CD14-positive monocyte (primary cell): ENCODE results near the gene PIEZO2. TPM values are rescaled to one million over a fixed set of nuclear protein-coding genes. Genes with fewer than 3 reads are reported as not detected.

Experiments used
- DNase-seq, 3 donors: peaks; one replicate each; pipeline ENCODE4 v3.0.0-alpha.2; 2011 to 2022
- H2AFZ ChIP-seq: 2 replicates; pipeline ENCODE4 v1.6.0; 2012; ENCODE audit warnings: mild to moderate bottlenecking, low read depth, low read length, inconsistent platforms; ENCODE audit not compliant: insufficient read depth, poor library complexity, severe bottlenecking
- H3K27ac ChIP-seq, 2 donors: 1 replicate in 1 of 2; 2 replicates in 1 of 2; pipeline ENCODE4 v1.5.1; 2012 to 2013; ENCODE audit warnings: low read length in 2 of 2, control low read depth in 1 of 2, inconsistent platforms in 1 of 2, low read depth in 1 of 2, mild to moderate bottlenecking in 1 of 2
- H3K27me3 ChIP-seq, 2 donors: one replicate each; pipeline versions ENCODE4 v1.6.0 to v1.6.1; 2011 to 2013; ENCODE audit warnings: low read length in 2 of 2; ENCODE audit not compliant: control insufficient read depth in 2 of 2, insufficient read depth in 2 of 2
- H3K36me3 ChIP-seq, 2 donors: replicated peaks in 1 of 2; 1 replicate in 1 of 2; 2 replicates in 1 of 2; pipeline versions ENCODE4 v1.5.1 to v1.6.1; 2012 to 2013; ENCODE audit warnings: low read length in 2 of 2, control low read depth in 1 of 2, inconsistent platforms in 1 of 2, mild to moderate bottlenecking in 1 of 2; ENCODE audit not compliant: insufficient read depth in 2 of 2, control insufficient read depth in 1 of 2
- H3K4me1 ChIP-seq, 2 donors: 1 replicate in 1 of 2; 2 replicates in 1 of 2; pipeline versions ENCODE4 v1.5.1 to v1.6.1; 2012 to 2013; ENCODE audit warnings: low read length in 2 of 2, control low read depth in 1 of 2, inconsistent platforms in 1 of 2, mild to moderate bottlenecking in 1 of 2, moderate library complexity in 1 of 2; ENCODE audit not compliant: insufficient read depth in 2 of 2, control insufficient read depth in 1 of 2
- H3K4me2 ChIP-seq: replicated peaks from 2 replicates; pipeline ENCODE3; 2012; ENCODE audit warnings: low read length, moderate library complexity, mild to moderate bottlenecking; ENCODE audit not compliant: poor library complexity, severe bottlenecking; ENCODE audit errors: extremely low read depth
- H3K4me3 ChIP-seq, 3 experiments: fragments of 200-600 bp in 1 of 3; sonication (generic) in 1 of 3; replicated peaks in 1 of 3; 1 replicate in 2 of 3; 2 replicates in 1 of 3; pipeline ENCODE4 v1.5.1; 2011 to 2013; ENCODE audit warnings: low read length in 3 of 3, mild to moderate bottlenecking in 3 of 3, control low read depth in 2 of 3, low read depth in 2 of 3, inconsistent platforms in 1 of 3, moderate library complexity in 1 of 3
- H3K79me2 ChIP-seq: 2 replicates; pipeline ENCODE4 v1.6.0; 2012; ENCODE audit warnings: mild to moderate bottlenecking, control low read depth, inconsistent platforms, low read length, moderate library complexity; ENCODE audit not compliant: insufficient read depth
- H3K9ac ChIP-seq: 2 replicates; pipeline ENCODE4 v1.6.0; 2017; ENCODE audit warnings: low read length, mild to moderate bottlenecking; ENCODE audit not compliant: insufficient read depth, poor library complexity, severe bottlenecking
- H3K9me3 ChIP-seq, 2 donors: replicated peaks in 1 of 2; 1 replicate in 1 of 2; 2 replicates in 1 of 2; pipeline versions ENCODE4 v1.5.1 to v1.6.1; 2012 to 2013; ENCODE audit warnings: low read length in 2 of 2, control low read depth in 1 of 2; ENCODE audit not compliant: control insufficient read depth in 1 of 2, insufficient read depth in 1 of 2
- H4K20me1 ChIP-seq: 2 replicates; pipeline ENCODE4 v1.6.0; 2012; ENCODE audit warnings: mild to moderate bottlenecking, low read length, control low read depth, moderate library complexity; ENCODE audit not compliant: insufficient read depth
- H3K27ac Mint-ChIP-seq, 7 donors: one replicate each; pipeline ENCODE4 v1.8.0; 2020; ENCODE audit warnings: mild to moderate bottlenecking in 7 of 7, mixed read lengths in 7 of 7, moderate library complexity in 6 of 7, inconsistent platforms in 2 of 7
- H3K27me3 Mint-ChIP-seq, 3 donors: one replicate each; pipeline ENCODE4 v1.8.0; 2021 to 2022; ENCODE audit warnings: low read depth in 3 of 3, mild to moderate bottlenecking in 3 of 3, mixed read lengths in 3 of 3, moderate library complexity in 3 of 3, inconsistent platforms in 1 of 3
- H3K36me3 Mint-ChIP-seq, 2 donors: one replicate each; pipeline ENCODE4 v1.8.0; 2020; ENCODE audit warnings: mixed read lengths in 2 of 2, inconsistent platforms in 1 of 2, mild to moderate bottlenecking in 1 of 2
- H3K4me1 Mint-ChIP-seq: one replicate; pipeline ENCODE4 v1.8.0; 2020; ENCODE audit warnings: mild to moderate bottlenecking, mixed read lengths
- H3K4me3 Mint-ChIP-seq, 2 donors: one replicate each; pipeline ENCODE4 v1.8.0; 2020; ENCODE audit warnings: mild to moderate bottlenecking in 2 of 2, mixed read lengths in 2 of 2, moderate library complexity in 1 of 2
- H3K9me3 Mint-ChIP-seq, 7 donors: one replicate each; pipeline ENCODE4 v1.8.0; 2020 to 2022; ENCODE audit warnings: mixed read lengths in 7 of 7, mild to moderate bottlenecking in 6 of 7, moderate library complexity in 6 of 7, inconsistent platforms in 2 of 7
- WGBS: methylation state at CpG from one replicate; pipeline ENCODE4 v1.1.5; 2013; ENCODE audit warnings: missing lambda C conversion rate; ENCODE audit not compliant: insufficient coverage; 5-methylcytosine and 5-hydroxymethylcytosine counted together
- intact Hi-C, 2 donors: fragments of 100-400 bp; cut with micrococcal nuclease; formaldehyde crosslinking; loops; one replicate each; pipeline versions ENCODE4 v1.15.0 to v1.15.1; 2023
- polyA plus RNA-seq, 3 donors: library from polyadenylated mRNA; depleted of rRNA in 1 of 3; unstranded in 2 of 3; stranded (reverse) in 1 of 3; fragments of 300-500 nt in 2 of 3; fragments of >200 nt in 1 of 3; fragmentation: Illumina TruSeq in 2 of 3; gene quantifications; 1 replicate in 2 of 3; 2 replicates in 1 of 3; pipeline ENCODE4 v1.2.3, GENCODE V29; 2012 to 2021
- TF ChIP-seq, protein P1 (sequence below): fragments of 200-600 bp; IDR thresholded peaks from one replicate; pipeline ENCODE4 v1.8.0; 2022; ENCODE audit warnings: antibody characterized with exemption, mild to moderate bottlenecking

The PIEZO2 gene
- polyA plus RNA-seq, 3 donors, result not detected

DNA sequence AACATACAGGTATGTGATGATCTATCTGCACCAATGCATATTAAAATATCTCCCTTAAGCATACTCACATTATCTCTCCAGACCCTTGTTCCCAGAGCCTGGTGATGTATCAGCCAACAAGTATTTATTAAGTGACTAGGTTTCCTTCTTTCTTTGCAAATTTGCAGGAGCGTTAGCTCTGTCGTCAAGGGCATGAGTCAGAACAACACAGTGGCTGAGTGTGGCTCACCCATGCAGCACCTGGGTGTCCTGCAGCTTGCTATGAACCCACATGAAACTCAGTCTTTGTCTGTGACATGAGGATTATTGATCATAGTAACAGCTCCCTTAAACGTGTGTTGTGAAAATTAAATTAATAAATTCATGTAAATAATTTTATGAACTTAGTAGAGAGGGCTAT is 96.6 kb downstream of the PIEZO2 start:
- TF ChIP-seq, protein P1, sequence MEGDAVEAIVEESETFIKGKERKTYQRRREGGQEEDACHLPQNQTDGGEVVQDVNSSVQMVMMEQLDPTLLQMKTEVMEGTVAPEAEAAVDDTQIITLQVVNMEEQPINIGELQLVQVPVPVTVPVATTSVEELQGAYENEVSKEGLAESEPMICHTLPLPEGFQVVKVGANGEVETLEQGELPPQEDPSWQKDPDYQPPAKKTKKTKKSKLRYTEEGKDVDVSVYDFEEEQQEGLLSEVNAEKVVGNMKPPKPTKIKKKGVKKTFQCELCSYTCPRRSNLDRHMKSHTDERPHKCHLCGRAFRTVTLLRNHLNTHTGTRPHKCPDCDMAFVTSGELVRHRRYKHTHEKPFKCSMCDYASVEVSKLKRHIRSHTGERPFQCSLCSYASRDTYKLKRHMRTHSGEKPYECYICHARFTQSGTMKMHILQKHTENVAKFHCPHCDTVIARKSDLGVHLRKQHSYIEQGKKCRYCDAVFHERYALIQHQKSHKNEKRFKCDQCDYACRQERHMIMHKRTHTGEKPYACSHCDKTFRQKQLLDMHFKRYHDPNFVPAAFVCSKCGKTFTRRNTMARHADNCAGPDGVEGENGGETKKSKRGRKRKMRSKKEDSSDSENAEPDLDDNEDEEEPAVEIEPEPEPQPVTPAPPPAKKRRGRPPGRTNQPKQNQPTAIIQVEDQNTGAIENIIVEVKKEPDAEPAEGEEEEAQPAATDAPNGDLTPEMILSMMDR, result no peak
- Mint-ChIP-seq H3K27ac (no peak overlapping the region), H3K36me3 (no peaks in the 10 kb centered on the region), H3K4me1 (no peaks in the 10 kb centered on the region), H3K9me3 (peaks cover 0 to 2% (median 0%) of the 10 kb centered on the region in 7 donors), H3K27me3 (no peaks in the 10 kb centered on the region), H3K4me3 (no peak overlapping the region)
- H3K9ac ChIP-seq, result no peak overlapping the region
- H4K20me1 ChIP-seq, result no peaks in the 10 kb centered on the region
- WGBS, result no CpG with 5 or more reads among the region's 3 CpGs
- no peaks in the 10 kb centered on the region for H3K79me2 ChIP-seq
- intact Hi-C loops, result no loop called here
- H2AFZ ChIP-seq, result no peak overlapping the region
- H3K4me2 ChIP-seq, result no peak overlapping the region
- no peak overlapping the region for H3K4me3 ChIP-seq
- DNase-seq, result no peak
- H3K27ac ChIP-seq, result no peak overlapping the region
- H3K4me1 ChIP-seq, result no peaks in the 10 kb centered on the region
- no peaks in the 10 kb centered on the region for H3K9me3 ChIP-seq
- no peaks in the 10 kb centered on the region for H3K36me3 ChIP-seq
- H3K27me3 ChIP-seq, result no peaks in the 10 kb centered on the region

DNA sequence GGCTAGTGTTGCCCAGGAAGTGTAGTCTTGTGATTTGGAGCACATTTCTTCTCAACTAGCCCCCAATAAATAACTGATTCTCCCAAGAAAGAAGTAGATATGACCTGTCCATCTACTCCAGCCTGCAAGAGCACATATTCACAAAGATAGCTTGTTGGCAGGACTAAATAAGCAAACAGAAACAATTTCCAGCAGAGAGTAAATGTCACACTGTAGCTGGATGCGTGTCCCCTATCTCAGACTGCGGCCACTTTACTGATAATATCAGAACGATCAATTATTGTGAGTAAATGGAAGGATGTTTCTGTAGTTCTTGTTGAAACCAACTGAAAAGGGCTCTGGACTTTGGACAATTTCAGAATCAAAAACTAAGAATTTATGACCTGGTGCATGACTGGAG is 97.9 kb downstream of the PIEZO2 start:
- no peak overlapping the region for H3K4me3 ChIP-seq
- no peaks in the 10 kb centered on the region for H3K9me3 ChIP-seq
- H3K9me3 Mint-ChIP-seq, result peaks cover 0 to 2% (median 0%) of the 10 kb centered on the region in 7 donors
- H3K27ac ChIP-seq, result no peak overlapping the region
- no peak overlapping the region for H3K27ac Mint-ChIP-seq
- H3K79me2 ChIP-seq, result no peaks in the 10 kb centered on the region
- TF ChIP-seq, protein P1, result no peak
- H3K36me3 Mint-ChIP-seq, result no peaks in the 10 kb centered on the region
- H3K27me3 ChIP-seq, result no peaks in the 10 kb centered on the region
- no peak overlapping the region for H3K4me2 ChIP-seq
- H3K36me3 ChIP-seq, result no peaks in the 10 kb centered on the region
- H3K4me1 ChIP-seq, result no peaks in the 10 kb centered on the region
- intact Hi-C loops, result no loop called here
- no peaks in the 10 kb centered on the region for H3K4me1 Mint-ChIP-seq
- H3K27me3 Mint-ChIP-seq, result peaks cover 0 to 2% (median 0%) of the 10 kb centered on the region in 3 donors
- DNase-seq, result no peak
- H4K20me1 ChIP-seq, result no peaks in the 10 kb centered on the region
- H3K4me3 Mint-ChIP-seq, result no peak overlapping the region
- no peak overlapping the region for H3K9ac ChIP-seq
- H2AFZ ChIP-seq, result no peak overlapping the region
- WGBS, result 100% methylated on average over 2 of the region's 3 CpGs
